PC-9 (cell line): ENCODE measurements around the gene PC.

Experiments used
- EZH2 ChIP-seq: fragments of 200-600 bp; sonication (generic); IDR thresholded peaks from 2 replicates; pipeline ENCODE4 v1.8.0; 2017; ENCODE audit warnings: antibody characterized with exemption, low read depth
- TF ChIP-seq, protein P1 (sequence below): fragments of 200-600 bp; sonication (generic); conservative IDR thresholded peaks from 2 replicates; pipeline ENCODE4 v1.6.1; 2017; ENCODE audit warnings: mixed run types, antibody characterized with exemption, mild to moderate bottlenecking, moderate library complexity

- TF ChIP-seq, protein P1, sequence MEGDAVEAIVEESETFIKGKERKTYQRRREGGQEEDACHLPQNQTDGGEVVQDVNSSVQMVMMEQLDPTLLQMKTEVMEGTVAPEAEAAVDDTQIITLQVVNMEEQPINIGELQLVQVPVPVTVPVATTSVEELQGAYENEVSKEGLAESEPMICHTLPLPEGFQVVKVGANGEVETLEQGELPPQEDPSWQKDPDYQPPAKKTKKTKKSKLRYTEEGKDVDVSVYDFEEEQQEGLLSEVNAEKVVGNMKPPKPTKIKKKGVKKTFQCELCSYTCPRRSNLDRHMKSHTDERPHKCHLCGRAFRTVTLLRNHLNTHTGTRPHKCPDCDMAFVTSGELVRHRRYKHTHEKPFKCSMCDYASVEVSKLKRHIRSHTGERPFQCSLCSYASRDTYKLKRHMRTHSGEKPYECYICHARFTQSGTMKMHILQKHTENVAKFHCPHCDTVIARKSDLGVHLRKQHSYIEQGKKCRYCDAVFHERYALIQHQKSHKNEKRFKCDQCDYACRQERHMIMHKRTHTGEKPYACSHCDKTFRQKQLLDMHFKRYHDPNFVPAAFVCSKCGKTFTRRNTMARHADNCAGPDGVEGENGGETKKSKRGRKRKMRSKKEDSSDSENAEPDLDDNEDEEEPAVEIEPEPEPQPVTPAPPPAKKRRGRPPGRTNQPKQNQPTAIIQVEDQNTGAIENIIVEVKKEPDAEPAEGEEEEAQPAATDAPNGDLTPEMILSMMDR: no peak
- no peak for TF ChIP-seq EZH2
Measured at GRCh38 chr11:66904561-66904960, 53.6 kb downstream of the PC start.
